HG02763 (cell line): ENCODE measurements around the gene TPI1.
A peak's percentile ranks its signal among the peaks of the same experiment; 100 is the strongest.
"Not testable (repeated sequence)": the region's sequence is repeated elsewhere in the genome, so short reads cannot be mapped to it uniquely, and the experiment has no call there.

Experiments
- ATAC-seq: cut with Tn5 transposase; IDR thresholded peaks from one replicate; pipeline ENCODE4 v1.9.1; 2021; ENCODE audit warnings: mild to moderate bottlenecking, moderate library complexity; ENCODE audit not compliant: unreplicated experiment

TPI1 gene

DNA sequence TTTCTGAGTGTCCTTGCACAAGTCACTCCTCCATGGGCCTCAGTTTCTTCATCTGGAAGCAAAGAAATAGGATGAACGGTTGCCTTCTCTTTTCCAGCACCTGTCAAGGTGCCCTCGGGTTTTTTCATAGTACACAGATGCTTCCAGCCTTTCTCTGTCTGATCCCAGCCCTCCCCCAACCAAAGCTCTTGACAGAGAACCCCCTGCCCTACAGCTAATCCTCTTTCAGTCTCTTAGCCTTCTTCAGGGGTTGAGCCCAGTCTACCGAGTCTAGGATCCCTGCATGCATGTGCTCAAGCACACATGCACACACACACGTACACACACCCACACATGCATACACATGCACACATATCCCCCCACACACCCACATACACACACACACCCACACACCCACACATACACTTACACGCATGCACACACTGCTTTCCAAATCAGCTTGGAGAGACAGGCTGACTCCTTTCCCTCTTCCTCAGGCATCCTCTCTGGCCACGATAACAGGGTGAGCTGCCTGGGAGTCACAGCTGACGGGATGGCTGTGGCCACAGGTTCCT lies 20.9 kb upstream of the TPI1 start:
- ATAC-seq = no peak

DNA sequence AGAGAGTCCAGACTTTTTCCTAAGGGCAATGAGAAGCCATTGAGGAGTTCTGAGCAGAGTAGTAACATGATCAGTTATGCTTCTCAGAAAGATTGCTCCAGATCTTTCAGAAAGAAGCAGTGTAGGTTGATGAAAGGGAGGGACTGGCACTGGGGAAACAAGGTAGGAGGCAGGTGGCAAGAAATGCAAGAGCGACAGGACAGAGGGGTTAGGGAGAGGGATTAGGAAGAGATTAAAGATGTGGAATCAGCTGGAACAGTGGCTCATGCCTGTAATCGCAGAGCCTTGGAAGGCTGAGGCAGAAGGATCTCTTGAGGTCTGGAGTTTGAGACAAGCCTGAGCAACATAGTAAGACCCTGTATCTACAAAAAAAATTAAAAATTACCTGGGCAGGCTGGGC lies 19.7 kb upstream of the TPI1 start:
- ATAC-seq = no peak

DNA sequence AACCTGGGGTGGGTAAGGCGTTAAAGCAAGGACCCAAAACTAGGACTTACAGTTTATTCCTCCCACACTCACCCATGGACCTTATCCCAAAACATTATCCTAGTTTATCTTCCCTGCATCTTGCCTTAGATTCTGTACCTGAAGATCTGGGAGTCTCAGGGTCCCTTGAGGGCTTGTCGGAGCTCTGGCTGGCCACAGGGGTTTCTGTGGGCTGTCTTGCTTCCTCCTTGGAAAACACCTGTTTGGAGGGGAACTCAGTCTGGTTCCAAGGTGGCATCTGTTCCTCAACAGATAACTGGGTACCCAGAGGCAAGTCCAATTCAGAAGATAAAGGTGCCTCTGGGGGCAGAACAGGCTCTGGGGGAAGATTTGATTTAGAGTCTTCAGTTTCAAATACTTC lies 17.9 kb upstream of the TPI1 start:
- ATAC-seq = no peak

DNA sequence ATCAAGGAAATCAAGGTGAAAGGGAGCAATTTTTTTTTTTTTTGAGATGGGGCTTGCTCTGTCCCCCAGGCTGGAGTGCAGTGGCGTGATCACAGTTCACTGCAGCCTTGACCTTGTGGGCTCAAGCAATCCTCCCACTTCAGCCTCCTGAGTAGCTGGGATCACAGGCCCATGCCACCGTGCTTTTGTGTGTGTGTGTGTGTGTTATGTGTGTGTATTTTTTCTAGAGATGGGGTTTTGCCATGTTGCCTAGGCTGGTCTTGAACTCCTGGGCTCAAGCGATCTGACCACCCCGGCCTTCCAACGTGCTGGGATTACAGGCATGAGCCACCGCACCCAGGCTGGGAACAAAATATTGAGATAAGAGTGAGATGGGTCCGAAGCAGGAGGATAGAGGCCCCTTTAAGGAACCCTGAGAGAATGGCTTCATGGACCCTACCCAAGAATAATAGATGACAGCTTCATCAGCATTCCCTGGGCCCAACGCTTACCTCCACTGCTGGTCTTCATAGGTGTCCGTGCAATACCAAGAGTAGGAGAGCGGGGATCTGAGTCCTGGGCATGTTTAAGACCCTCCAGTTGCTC lies 17.3 kb upstream of the TPI1 start:
- ATAC-seq = no peak

DNA sequence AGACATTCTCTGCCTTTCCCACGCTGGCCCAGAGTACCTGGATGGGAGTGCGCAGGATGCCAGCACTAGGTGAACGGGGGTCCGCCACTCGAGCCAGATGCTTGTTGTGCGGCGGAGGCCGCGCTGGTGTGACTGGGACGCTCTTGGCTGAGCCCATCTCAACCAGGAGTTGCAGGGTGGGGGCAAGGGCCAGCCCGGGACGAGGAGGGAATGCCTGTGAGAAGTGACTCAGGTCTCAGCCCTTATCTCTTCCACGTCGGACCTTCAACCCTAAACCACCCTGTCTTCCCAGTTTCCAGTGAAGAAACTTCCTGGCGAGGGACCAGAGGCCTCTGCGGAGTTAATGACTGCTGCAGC lies 16.6 kb upstream of the TPI1 start:
- ATAC-seq = no peak

DNA sequence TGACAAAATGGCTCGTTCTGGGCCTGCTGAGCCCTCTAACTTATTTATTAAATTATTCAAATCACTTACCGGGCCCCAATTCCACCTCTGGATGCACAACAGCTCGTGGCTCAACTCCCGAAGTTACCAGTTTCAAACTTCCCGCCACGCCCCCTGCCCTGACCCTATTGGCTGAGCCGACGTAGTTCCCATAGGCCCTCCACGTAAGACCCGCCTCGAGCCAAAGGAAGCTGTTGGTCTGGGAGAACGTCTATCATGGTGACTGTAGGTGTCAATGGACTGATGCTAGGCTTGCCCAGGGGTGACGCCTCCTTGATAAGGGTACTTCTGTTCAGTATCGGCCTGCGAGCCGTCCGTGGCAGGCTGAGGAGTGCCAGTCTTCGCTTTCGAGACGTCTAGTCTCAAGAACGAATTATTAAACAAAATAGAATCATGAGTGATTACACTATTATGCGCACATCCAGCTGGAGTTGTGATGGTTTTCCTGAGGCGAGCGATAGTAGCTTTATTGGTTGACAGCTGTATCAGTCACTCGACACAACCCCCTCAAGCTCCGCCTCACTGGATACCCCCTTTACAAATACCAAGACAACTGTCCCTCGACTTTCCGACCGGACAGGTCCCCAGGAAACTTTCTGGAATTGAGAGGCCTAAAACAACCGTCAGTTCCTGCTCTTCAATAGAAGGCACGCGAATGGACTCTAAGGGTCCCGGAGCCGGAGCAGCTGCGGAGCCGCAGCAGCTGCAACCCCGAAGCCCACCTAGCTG lies 16.0 kb upstream of the TPI1 start, which contains the start of gene CDCA3:
Gene CDCA3, minus strand, starts transcription at position 134 of the 768 bp plus-strand sequence. CDS start 334 bp downstream, outside the sequence.
- ATAC-seq = peak; percentile 50

DNA sequence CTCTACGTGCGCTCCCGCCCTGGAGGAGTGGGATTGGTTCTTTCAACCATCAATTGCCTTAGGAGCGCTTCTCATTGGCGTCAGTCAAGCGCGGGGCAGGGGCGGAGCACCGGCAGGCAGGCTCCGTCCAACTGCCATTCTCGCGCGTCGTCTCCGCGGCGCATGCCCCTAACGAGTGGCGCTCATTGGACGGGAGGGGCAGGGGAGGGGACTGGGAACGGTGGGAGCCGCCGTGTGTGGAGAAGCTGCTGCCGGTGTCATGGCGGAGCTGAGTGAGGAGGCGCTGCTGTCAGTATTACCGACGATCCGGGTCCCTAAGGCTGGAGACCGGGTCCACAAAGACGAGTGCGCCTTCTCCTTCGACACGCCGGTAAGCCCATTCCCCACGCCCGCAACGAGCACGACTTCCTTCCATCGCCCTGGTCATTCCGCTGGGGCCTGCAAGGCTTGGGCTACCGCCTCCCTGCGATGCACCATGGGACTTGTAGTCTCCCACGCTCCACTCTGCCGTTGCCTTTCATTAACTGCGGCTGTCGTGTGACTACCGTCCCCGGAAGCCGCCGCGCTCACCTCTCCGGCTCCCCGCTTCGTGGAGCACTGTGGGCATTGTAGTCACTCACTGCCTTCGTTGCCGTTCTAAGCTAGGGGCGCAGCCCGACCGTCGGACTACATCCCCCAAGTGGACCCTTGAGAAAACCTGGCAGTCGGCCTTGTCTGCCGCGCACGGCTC lies 15.2 kb upstream of the TPI1 start, which contains the start of gene USP5:
Gene USP5, plus strand, starts transcription at position 230 of the 730 bp plus-strand sequence. Its CDS starts 30 bp downstream, at position 260.
- peak; percentile 71 for ATAC-seq

DNA sequence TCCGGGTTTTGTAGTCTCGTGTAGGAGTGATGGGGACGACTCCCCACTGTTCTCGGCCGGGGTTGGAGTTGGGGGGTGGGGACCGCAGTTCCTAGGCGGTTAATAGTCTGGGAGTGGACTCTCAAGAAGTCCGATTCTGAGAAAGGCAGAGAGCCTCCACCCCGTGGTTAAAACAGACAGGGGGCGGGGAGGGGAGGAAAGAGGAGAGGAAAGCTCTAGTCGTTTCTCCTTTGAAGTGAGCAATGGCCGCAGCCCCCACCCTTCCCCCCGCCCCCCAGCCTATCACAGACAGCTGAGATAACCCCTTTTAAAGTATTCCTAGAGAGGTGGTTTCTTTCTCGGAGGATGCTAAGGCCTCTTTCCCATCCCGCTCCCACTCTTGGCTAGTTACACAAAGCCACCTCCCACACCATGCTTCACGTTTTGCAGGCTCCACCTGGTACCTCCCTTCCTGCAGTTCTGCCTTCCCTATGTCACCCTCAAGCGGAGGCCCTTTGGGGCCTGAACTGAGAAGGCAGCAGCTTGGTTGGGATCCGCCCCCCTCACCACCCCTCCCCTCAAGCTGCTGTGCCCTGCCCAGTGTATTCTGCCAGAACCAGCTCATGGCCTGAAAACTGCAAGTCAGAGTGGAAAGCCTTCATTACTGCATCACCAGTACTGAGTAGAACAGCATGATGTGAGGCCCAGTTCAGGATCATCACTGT lies 14.5 kb upstream of the TPI1 start:
- no peak for ATAC-seq

DNA sequence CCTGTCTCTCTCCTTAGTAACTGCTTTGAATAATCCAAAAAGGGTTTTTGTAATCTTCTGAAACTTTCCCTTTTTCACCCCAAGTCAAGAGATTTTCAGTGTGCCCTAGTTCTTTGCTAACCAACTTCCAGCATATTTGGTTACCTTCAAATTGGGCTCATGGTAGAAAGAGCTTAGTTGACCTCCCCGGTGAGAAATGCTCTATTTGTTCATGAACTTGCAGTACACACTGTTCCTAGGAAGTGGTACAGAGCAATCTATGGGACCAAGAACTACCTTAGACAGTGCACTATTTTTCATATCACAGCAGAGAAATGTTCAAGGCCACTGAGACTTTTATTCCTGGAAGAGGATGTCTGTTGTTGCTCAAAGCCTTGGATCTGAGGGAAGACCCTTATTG lies 13.7 kb upstream of the TPI1 start:
- no peak for ATAC-seq

DNA sequence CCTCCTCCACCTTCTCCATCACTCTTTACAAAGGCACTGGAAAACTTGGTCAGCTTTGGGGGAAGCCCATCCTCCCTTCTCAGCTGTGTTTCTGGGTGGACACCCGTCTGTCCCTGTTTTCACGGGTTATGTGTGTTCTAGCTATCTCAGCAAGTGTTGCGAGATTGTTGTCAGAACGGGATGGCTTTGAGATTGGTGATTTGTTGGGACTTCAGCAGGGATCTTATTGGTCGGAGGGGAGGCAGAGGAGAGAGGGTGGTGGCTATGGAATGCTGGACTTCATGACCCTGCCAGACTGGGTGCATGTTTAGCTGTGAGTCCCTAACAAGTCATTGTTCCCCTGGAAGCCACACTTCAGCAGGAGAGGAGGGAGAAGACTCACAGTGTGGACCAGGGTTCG lies 13.3 kb upstream of the TPI1 start:
- ATAC-seq = no peak

DNA sequence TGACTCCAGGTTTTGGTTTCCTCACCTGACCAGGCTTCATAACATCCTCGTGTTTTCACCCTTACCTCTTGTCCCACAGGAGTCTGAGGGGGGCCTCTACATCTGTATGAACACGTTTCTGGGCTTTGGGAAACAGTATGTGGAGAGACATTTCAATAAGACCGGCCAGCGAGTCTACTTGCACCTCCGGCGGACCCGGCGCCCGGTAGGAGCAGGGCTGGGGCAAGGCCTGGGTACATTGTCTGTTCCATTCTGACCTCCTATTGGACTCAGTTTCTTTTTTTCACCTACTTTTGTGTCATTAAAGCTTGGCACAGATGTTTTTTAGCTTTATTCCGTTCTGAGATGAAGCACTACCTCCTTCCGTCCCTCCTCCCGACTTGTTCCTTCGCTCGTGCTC lies 12.0 kb upstream of the TPI1 start:
- no peak for ATAC-seq

DNA sequence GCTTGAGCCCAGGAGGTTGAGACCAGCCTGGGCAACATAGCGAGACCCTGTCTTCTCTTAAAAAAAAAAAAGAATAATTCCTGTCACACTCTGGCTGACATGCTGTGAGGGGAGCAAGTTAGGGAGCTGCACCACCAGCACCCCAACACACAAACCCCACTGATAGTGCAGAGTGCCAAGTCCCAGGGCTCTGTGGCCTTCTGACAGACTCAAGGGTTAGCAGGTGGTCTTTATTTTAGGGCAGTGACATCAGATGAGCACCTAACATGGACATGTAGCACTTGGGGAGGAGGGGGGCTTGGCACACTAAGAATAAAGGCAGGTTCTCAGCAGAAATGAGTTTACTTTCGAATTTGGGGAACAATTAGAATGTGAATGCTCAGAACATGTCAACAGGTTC lies 8.5 kb upstream of the TPI1 start:
- no peak for ATAC-seq

DNA sequence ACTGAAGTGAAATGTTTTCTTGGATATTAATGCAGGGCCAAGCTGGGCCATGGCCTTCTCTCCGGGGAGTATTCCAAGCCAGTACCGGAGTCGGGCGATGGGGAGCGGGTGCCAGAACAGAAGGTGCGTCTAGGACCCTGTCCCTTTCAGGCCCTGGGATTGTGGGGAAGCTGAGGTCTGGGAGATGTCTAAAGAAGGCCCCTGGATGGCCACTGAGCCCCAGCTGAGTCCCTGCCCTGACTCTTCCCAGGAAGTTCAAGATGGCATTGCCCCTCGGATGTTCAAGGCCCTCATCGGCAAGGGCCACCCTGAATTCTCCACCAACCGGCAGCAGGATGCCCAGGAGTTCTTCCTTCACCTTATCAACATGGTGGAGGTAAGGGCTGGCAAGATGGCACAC lies 7.2 kb upstream of the TPI1 start:
- ATAC-seq = no peak

DNA sequence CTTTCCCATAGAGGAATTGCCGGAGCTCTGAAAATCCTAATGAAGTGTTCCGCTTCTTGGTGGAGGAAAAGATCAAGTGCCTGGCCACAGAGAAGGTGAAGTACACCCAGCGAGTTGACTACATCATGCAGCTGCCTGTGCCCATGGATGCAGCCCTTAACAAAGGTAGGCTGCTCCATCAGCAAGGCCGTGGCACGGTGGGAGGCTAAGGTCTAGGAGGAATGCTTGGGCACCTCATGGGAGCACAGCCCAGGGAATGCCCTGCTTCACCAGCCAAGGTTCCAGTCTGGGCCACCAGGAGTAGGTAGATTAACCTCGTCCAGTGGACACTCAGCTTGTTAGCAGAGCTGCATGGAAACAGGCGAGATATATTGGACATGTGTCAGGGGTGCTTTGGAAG lies 6.4 kb upstream of the TPI1 start:
- ATAC-seq = no peak

DNA sequence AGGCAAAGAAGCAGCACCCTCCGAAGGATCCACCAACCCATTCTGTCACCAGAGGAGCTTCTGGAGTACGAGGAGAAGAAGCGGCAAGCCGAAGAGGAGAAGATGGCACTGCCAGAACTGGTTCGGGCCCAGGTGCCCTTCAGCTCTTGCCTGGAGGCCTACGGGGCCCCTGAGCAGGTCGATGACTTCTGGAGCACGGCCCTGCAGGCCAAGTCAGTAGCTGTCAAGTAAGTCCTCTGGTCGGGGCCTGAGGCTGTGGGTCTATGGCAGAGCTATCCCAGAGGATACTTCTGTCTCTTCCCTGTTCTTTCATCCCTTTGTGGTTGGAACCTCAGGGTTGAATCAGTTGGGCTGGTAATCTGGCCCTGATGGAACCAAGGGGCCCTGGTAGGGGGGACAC lies 5.9 kb upstream of the TPI1 start:
- no peak for ATAC-seq

DNA sequence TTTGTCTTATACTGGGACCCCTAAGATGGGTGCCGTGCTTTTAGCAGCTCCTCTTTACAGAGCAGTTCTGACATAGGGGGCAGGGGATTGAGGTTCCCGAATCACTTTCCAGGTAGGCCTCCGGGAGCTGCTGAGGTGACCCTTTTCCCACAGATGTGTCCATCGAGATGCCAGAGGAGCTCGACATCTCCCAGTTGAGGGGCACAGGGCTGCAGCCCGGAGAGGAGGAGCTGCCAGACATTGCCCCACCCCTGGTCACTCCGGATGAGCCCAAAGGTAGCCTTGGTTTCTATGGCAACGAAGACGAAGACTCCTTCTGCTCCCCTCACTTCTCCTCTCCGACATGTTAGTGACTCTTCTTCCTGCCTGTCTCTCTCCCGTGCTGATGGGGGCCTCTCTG lies 4.3 kb upstream of the TPI1 start:
- no peak for ATAC-seq

DNA sequence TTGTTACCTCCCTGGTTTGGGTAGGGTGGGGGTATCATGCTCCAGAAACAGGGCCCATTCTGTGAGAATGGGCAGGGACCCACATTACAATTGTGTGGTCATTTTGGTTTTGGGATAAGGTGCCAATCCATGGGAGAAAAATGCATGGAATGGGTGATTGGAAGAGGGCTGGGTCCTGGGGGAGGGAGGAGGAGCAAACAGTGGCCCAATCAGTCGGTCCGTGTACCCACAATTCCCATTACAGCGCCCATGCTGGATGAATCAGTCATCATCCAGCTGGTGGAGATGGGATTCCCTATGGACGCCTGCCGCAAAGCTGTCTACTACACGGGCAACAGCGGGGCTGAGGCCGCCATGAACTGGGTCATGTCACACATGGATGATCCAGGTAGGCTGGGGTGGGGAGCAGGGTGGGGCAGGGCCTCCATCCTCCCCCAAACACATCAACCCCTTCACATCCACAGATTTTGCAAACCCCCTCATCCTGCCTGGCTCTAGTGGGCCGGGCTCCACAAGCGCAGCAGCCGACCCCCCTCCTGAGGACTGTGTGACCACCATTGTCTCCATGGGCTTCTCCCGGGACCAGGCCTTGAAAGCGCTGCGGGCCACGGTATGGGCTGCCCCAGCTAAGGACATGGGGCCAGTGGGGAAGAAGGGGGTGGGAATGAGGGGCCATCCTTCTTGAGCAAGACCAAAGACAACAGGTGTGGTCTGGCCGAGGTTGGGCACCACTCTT lies 3.6 kb upstream of the TPI1 start:
- ATAC-seq = no peak

DNA sequence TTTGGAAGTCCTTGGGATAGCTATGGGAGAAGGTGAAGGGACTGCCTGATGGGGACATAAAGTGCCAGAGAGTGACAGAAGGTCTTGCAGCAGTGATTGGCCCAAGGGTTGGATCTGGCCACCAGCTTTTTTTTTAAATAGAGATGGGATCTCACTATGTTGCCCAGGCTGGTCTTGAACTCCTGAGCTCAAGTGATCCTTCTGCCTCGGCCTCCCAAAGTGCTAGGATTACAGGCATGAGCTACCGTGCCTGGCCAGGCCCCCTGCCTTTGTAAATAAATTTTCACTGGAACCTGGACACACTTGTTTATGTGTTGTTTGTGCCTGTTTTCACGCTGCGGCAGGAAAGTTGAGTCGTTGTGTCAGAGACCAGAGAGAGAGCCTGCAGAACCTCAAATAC lies 2.0 kb upstream of the TPI1 start:
- not testable (repeated sequence) for ATAC-seq

DNA sequence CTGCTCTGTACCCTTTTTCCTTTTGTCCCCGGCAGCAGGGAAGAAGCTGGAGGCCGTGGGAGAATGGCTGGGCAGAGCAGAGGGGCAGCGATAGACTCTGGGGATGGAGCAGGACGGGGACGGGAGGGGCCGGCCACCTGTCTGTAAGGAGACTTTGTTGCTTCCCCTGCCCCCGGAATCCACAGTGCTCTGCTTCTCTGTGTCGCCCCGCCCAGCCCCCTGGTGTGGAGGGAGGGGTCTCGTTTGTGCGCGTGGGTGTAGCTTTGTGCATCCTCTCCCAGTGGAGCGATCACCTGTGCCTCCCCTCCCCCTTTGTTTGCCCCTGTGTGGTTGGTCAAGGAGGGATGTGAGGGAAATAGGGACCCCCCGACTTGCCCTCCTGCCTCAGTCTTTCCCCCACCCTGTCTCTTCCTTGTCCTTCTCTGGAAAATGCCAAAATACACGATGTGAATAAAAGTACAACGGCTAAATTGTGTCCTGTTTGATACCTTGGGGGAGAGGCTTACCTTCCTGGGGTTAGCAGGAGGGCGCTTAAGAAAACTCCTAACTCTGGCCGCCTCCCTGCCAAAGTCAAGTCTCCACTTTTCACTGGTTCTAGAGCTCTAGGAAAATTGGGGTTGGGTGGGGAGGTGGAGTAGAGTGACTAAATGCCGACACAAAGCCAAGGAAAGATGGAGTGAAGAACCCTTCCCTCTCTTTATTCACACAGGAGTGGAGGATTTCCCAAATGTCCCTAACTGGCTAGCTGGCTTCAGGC lies 990 bp upstream of the TPI1 start:
- no peak for ATAC-seq

DNA sequence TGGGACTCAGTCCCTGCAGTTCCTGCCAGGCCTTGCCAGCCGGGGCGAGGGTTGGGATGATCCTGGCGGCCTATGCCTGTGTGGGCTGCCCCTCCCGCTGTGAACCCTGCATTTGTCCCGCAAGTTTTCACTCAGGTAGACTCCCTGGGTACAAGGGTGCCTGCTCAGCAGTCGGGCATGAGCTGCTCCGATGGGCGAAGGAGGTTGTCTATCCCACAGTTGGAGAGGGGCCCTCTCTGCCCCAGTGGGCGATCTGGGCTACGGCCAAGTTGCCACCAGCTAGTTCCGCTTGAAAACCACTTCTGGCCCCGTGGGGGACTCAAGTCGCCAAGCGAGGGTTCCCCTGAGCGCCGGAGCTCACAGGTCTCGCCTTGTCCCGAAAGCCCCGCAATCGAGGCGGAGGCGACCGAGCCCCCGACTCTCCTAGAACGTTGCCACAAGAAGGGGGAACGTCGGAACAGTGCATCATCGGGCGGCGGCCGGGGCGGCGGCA lies 365 bp upstream of the TPI1 start:
- ATAC-seq = no peak
